Progenitor cell of endocrine pancreas (in vitro differentiated cells): ENCODE data around the gene VAT1. TPM values are rescaled to one million over a fixed set of nuclear protein-coding genes. Genes with fewer than 3 reads are reported as not detected.

Source experiments
- DNase-seq: peaks from one replicate; pipeline ENCODE4 v3.0.0; 2021; ENCODE audit warnings: low spot score; ENCODE audit not compliant: unreplicated experiment
- H3K27ac Mint-ChIP-seq: 2 replicates; pipeline ENCODE4 v1.8.0; 2021; ENCODE audit warnings: mild to moderate bottlenecking, moderate library complexity, mixed read lengths
- H3K27me3 Mint-ChIP-seq: 2 replicates; pipeline ENCODE4 v1.8.0; 2021; ENCODE audit warnings: mixed read lengths
- H3K36me3 Mint-ChIP-seq: 2 replicates; pipeline ENCODE4 v1.8.0; 2022; ENCODE audit warnings: mixed read lengths; ENCODE audit not compliant: insufficient read depth
- H3K4me1 Mint-ChIP-seq: 2 replicates; pipeline ENCODE4 v1.8.0; 2021; ENCODE audit warnings: low read depth, mixed read lengths
- H3K4me3 Mint-ChIP-seq: 2 replicates; pipeline ENCODE4 v1.8.0; 2021; ENCODE audit warnings: low read depth, mild to moderate bottlenecking, moderate library complexity, mixed read lengths
- H3K9me3 Mint-ChIP-seq: 2 replicates; pipeline ENCODE4 v1.8.0; 2021; ENCODE audit warnings: low read depth, mixed read lengths
- total RNA-seq: library from RNA; stranded (reverse); gene quantifications from 2 replicates; pipeline ENCODE4 v1.2.1, GENCODE V29; 2021
- TF ChIP-seq, protein P1 (sequence below): fragments of 200-600 bp; sonication (generic); IDR thresholded peaks from one replicate; pipeline ENCODE4 v1.5.0; 2021; ENCODE audit warnings: antibody characterized with exemption, mild to moderate bottlenecking; ENCODE audit not compliant: unreplicated experiment

The VAT1 gene
- total RNA-seq, 1 donor from 2014 or later: 202 TPM

GRCh38 chr17:43042025-43042628 is 19.9 kb upstream of the VAT1 start:
- TF ChIP-seq, protein P1, sequence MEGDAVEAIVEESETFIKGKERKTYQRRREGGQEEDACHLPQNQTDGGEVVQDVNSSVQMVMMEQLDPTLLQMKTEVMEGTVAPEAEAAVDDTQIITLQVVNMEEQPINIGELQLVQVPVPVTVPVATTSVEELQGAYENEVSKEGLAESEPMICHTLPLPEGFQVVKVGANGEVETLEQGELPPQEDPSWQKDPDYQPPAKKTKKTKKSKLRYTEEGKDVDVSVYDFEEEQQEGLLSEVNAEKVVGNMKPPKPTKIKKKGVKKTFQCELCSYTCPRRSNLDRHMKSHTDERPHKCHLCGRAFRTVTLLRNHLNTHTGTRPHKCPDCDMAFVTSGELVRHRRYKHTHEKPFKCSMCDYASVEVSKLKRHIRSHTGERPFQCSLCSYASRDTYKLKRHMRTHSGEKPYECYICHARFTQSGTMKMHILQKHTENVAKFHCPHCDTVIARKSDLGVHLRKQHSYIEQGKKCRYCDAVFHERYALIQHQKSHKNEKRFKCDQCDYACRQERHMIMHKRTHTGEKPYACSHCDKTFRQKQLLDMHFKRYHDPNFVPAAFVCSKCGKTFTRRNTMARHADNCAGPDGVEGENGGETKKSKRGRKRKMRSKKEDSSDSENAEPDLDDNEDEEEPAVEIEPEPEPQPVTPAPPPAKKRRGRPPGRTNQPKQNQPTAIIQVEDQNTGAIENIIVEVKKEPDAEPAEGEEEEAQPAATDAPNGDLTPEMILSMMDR: no peak
- Mint-ChIP-seq H3K9me3 (no peaks in the 10 kb centered on the region), H3K4me3 (no peak overlapping the region), H3K27ac (peak overlapping the region; percentile 79), H3K4me1 (peaks cover 14% of the 10 kb centered on the region), H3K36me3 (no peaks in the 10 kb centered on the region), H3K27me3 (no peaks in the 10 kb centered on the region)
- DNase-seq: no peak

DNA sequence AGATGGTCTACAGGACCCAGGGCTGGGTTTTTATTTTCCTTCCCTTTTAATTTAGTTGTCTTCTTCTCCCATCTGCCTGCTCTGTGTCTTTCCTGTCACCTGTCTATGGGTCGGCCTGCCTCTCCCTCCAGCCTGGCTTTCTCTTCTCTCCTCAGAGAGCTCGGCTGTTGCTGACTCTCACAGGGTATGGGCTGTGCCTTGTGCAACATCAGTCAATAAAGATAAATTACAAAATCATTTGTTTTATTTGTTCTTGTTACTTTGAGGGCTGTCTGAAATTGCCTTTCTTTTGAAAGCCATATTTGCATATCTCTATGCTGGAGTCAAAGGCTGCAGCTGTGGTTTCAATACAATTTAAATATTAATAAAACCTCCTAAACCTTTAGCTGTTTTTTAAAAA is 18.5 kb upstream of the VAT1 start:
- no peak overlapping the region for H3K4me3 Mint-ChIP-seq
- H3K9me3 Mint-ChIP-seq: no peaks in the 10 kb centered on the region
- no peaks in the 10 kb centered on the region for H3K36me3 Mint-ChIP-seq
- peaks cover 19% of the 10 kb centered on the region for H3K4me1 Mint-ChIP-seq
- peak overlapping the region; percentile 35 for H3K27ac Mint-ChIP-seq
- DNase-seq: no peak
- no peaks in the 10 kb centered on the region for H3K27me3 Mint-ChIP-seq
- TF ChIP-seq, protein P1: no peak

- TF ChIP-seq, protein P1: no peak
- Mint-ChIP-seq H3K4me1 (peaks cover 24% of the 10 kb centered on the region), H3K9me3 (no peaks in the 10 kb centered on the region), H3K27me3 (no peaks in the 10 kb centered on the region), H3K4me3 (no peak overlapping the region), H3K36me3 (no peaks in the 10 kb centered on the region), H3K27ac (peak overlapping the region; percentile 43)
- DNase-seq: no peak
Measured at GRCh38 chr17:43039646-43040045, 17.5 kb upstream of the VAT1 start.

- DNase-seq: no peak
- H3K4me3 Mint-ChIP-seq: no peak overlapping the region
- H3K27me3 Mint-ChIP-seq: no peaks in the 10 kb centered on the region
- H3K27ac Mint-ChIP-seq: no peak overlapping the region
- peaks cover 22% of the 10 kb centered on the region for H3K4me1 Mint-ChIP-seq
- no peaks in the 10 kb centered on the region for H3K36me3 Mint-ChIP-seq
- TF ChIP-seq, protein P1: no peak
- no peaks in the 10 kb centered on the region for H3K9me3 Mint-ChIP-seq
Measured at GRCh38 chr17:43034894-43035293, 12.7 kb upstream of the VAT1 start.

- Mint-ChIP-seq H3K27me3 (no peaks in the 10 kb centered on the region), H3K27ac (peak overlapping the region; percentile 88), H3K9me3 (no peaks in the 10 kb centered on the region), H3K4me1 (peaks cover 22% of the 10 kb centered on the region), H3K4me3 (no peak overlapping the region), H3K36me3 (no peaks in the 10 kb centered on the region)
- DNase-seq: no peak
- TF ChIP-seq, protein P1: no peak
Measured at GRCh38 chr17:43033948-43034881, 12.0 kb upstream of the VAT1 start.
